A673 (cell line): ENCODE measurements around the gene NOL11. TPM values are rescaled to one million over a fixed set of nuclear protein-coding genes. Genes with fewer than 3 reads are reported as not detected.

ENCODE experiments used
- BruUV-seq: library from RNA; stranded (reverse); fragments of 400-500 nt; replicated peaks from 2 replicates; lab custom pipeline; 2021; lab: Mats Ljungman, UMichigan
- CTCF ChIA-PET: fragments of 300-600 bp; sonication (Branson Sonifier 250); formaldehyde crosslinking; loops from one replicate; lab custom pipeline; 2022; ENCODE audit warnings: antibody characterized with exemption; lab: Charles Lee
- POLR2A ChIA-PET: fragments of 300-600 bp; sonication (Branson Sonifier 250); formaldehyde crosslinking; loops from one replicate; lab custom pipeline; 2022; ENCODE audit warnings: antibody characterized with exemption; ENCODE audit not compliant: low non-redundant PET; lab: Charles Lee
- DNase-seq: peaks from one replicate; pipeline ENCODE4 v3.0.0-alpha.2; 2015; ENCODE audit warnings: low spot score
- H3K27ac ChIP-seq: fragments of 200-600 bp; sonication (generic); 2 replicates; pipeline ENCODE4 v1.5.1; 2016; ENCODE audit warnings: mixed run types, low read depth, mild to moderate bottlenecking, mixed read lengths, antibody characterized with exemption, low read length; ENCODE audit not compliant: poor library complexity, severe bottlenecking
- H3K27me3 ChIP-seq: fragments of 200-600 bp; sonication (generic); replicated peaks from 2 replicates; pipeline ENCODE4 v1.6.1; 2017; ENCODE audit warnings: mixed run types, low read depth, mild to moderate bottlenecking, mixed read lengths, antibody characterized with exemption, low read length; ENCODE audit not compliant: insufficient read depth, poor library complexity
- H3K36me3 ChIP-seq: fragments of 200-600 bp; sonication (generic); 2 replicates; pipeline ENCODE4 v1.6.1; 2016; ENCODE audit warnings: mixed run types, mild to moderate bottlenecking, mixed read lengths, antibody characterized with exemption, low read length; ENCODE audit not compliant: insufficient read depth, poor library complexity, severe bottlenecking
- H3K4me1 ChIP-seq: fragments of 200-600 bp; sonication (generic); 2 replicates; pipeline ENCODE4 v1.6.1; 2017; ENCODE audit warnings: mixed run types, mild to moderate bottlenecking, mixed read lengths, antibody characterized with exemption, low read length; ENCODE audit not compliant: insufficient read depth, poor library complexity, severe bottlenecking
- H3K4me3 ChIP-seq: fragments of 200-600 bp; sonication (generic); 2 replicates; pipeline ENCODE4 v1.5.1; 2016; ENCODE audit warnings: low read depth, mixed run types, mild to moderate bottlenecking, mixed read lengths, low read length; ENCODE audit not compliant: poor library complexity, severe bottlenecking
- H3K9me3 ChIP-seq: fragments of 200-600 bp; sonication (generic); 2 replicates; pipeline ENCODE4 v1.6.1; 2016; ENCODE audit warnings: mixed run types, low read depth, mild to moderate bottlenecking, mixed read lengths, antibody characterized with exemption, low read length; ENCODE audit not compliant: poor library complexity, severe bottlenecking
- CTCF ChIP-seq: fragments of 300-800, 200-600 bp; sonication (generic); conservative IDR thresholded peaks from 2 replicates; pipeline ENCODE4 v1.5.1; 2017; ENCODE audit warnings: low read depth, mild to moderate bottlenecking, antibody characterized with exemption, low read length, moderate library complexity, mixed read lengths
- EZH2 ChIP-seq: fragments of 200-600 bp; sonication (generic); IDR thresholded peaks from 2 replicates; pipeline ENCODE4 v1.6.1; 2017; ENCODE audit warnings: borderline replicate concordance, low read depth, mild to moderate bottlenecking, mixed read lengths, antibody characterized with exemption, low read length; ENCODE audit not compliant: poor library complexity, severe bottlenecking
- intact Hi-C: fragments of 100-400 bp; cut with micrococcal nuclease; formaldehyde crosslinking; loops from one replicate; pipeline ENCODE4 v1.10.0; 2022; ENCODE audit not compliant: unreplicated experiment
- total RNA-seq: library from RNA; stranded (reverse); gene quantifications from 2 replicates; pipeline ENCODE4 v1.2.3, GENCODE V29; 2021

NOL11 gene
- total RNA-seq, 1 experiment from 2014 or later: 105 TPM

- DNase-seq: peak; percentile 53
- intact Hi-C loops: no loop called here
- H3K4me1 ChIP-seq: peaks cover 33% of the 10 kb centered on the region
- ChIA-PET CTCF (interaction anchor here (0.5 to 0.6 kb wide), 2 partner anchors 248 to 336 kb away, joined by 4 to 6 read pairs; no protein-coding TSS in a partner anchor), POLR2A (no interaction called here)
- peaks cover 5% of the 10 kb centered on the region for H3K9me3 ChIP-seq
- no peaks in the 10 kb centered on the region for H3K36me3 ChIP-seq
- H3K27ac ChIP-seq: no peak overlapping the region
- TF ChIP-seq CTCF (no peak), EZH2 (no peak)
- H3K4me3 ChIP-seq: no peak overlapping the region
- BruUV-seq: no TSS peak
- H3K27me3 ChIP-seq: no peaks in the 10 kb centered on the region
Observed at GRCh38 chr17:67711916-67712315, 5.8 kb upstream of the NOL11 start.

- ChIA-PET CTCF (interaction anchor here (0.5 to 0.6 kb wide), 2 partner anchors 249 to 336 kb away, joined by 4 to 6 read pairs; no protein-coding TSS in a partner anchor), POLR2A (interaction anchor here (0.6 kb wide), 1 partner anchor 16 kb away, joined by 5 read pairs; no protein-coding TSS in a partner anchor)
- no peak overlapping the region for H3K27ac ChIP-seq
- H3K9me3 ChIP-seq: peaks cover 5% of the 10 kb centered on the region
- H3K36me3 ChIP-seq: no peaks in the 10 kb centered on the region
- H3K4me1 ChIP-seq: peaks cover 28% of the 10 kb centered on the region
- no peaks in the 10 kb centered on the region for H3K27me3 ChIP-seq
- TF ChIP-seq EZH2: no peak
- TF ChIP-seq CTCF: no peak
- intact Hi-C loops: no loop called here
- no peak for DNase-seq
- no peak overlapping the region for H3K4me3 ChIP-seq
- BruUV-seq: no TSS peak
Observed at GRCh38 chr17:67712375-67712774, 5.4 kb upstream of the NOL11 start.

- intact Hi-C loops: no loop called here
Observed at GRCh38 chr17:67713169-67713568, 4.6 kb upstream of the NOL11 start.

More at GRCh38 chr17:67713169-67713568, 4.6 kb upstream of the NOL11 start:
- ChIA-PET POLR2A (interaction anchor here (0.6 to 0.7 kb wide), 2 partner anchors 15 to 339 kb away, joined by 3 to 5 read pairs; no protein-coding TSS in a partner anchor), CTCF (no interaction called here)
- Histone ChIP-seq H3K36me3 (no peaks in the 10 kb centered on the region), H3K27ac (no peak overlapping the region), H3K9me3 (peaks cover 5% of the 10 kb centered on the region), H3K4me1 (peaks cover 20% of the 10 kb centered on the region), H3K27me3 (no peaks in the 10 kb centered on the region), H3K4me3 (no peak overlapping the region)
- TF ChIP-seq EZH2 (no peak), CTCF (no peak)
- BruUV-seq: no TSS peak
- no peak for DNase-seq
